ENCODE measurements around the gene DHRS3.

DHRS3 gene

GRCh38 chr1:12596007-12596821 is 21.8 kb downstream of the DHRS3 start:
- DNase-seq (ENCODE audit: low read depth): peak; percentile 98

- no peak for DNase-seq (ENCODE audit: low read depth)
Measured at GRCh38 chr1:12595757-12596006, 22.3 kb downstream of the DHRS3 start.

- no peak for DNase-seq (ENCODE audit: low read depth)
Measured at GRCh38 chr1:12594966-12595756, 22.8 kb downstream of the DHRS3 start.

DNA sequence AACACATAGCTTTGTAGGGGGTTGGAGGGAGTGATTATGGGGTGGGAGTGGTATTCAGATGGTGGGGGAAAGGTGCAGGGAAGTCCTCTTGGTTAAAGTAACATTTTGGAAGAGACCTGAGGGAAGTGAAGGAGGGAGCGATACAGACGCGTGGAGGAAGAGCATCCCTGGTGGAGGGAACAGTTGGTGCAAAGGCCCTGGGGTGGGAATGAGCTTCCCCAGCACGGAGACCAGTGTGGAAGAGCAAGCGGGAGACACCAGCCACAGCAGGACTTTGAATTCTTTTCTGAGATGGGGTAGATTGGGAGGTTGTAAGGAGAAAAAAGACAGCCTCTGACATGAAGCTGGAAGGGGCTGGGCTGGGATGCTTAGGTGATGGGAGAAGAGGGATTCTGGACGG is 23.5 kb downstream of the DHRS3 start:
- DNase-seq (ENCODE audit: low read depth): no peak

DNA sequence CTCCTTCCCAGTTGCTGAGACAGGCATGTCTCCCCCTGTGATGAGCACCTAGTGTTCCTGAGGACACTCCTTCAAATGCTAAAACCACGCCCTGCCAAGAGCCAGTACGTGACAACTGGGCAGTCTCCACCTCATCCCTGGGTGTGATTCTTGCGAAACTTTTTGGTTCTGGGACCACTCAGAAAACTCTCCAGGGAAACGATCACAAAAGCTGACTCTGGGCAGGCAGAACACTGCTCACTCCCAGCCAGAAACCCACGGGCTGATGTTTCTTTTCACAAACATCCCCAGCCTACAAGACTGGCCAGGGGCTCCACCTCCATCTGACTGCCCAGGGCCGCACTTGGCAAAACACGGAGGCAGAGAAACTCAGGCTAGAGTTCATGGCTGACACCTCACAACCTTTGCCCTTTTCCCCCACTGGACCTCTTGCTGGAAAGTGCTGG is 24.4 kb downstream of the DHRS3 start:
- DNase-seq (ENCODE audit: low read depth): peak; percentile 75

DNA sequence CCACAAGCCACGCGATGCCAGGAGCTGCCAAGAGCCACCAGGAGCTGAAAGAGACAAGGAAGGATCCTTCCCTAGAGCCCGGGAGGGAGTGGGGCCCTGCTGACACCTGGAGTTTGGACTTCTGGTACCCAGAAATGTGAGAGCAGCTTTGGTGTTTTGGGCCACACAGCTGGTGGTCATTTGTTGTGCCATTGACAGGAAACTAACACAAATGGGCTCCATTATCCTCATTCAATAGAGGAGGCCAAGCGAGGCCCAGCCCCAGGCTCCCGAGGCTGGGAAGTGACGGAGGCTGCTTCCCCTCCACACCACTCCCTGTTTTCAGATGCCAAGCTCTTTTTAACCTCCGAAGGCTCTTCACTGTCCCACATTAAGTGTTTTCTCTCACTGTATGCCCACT is 25.5 kb downstream of the DHRS3 start:
- DNase-seq (ENCODE audit: low read depth): no peak

GRCh38 chr1:12591267-12591938 is 26.6 kb downstream of the DHRS3 start:
- DNase-seq (ENCODE audit: low read depth): no peak

DNA sequence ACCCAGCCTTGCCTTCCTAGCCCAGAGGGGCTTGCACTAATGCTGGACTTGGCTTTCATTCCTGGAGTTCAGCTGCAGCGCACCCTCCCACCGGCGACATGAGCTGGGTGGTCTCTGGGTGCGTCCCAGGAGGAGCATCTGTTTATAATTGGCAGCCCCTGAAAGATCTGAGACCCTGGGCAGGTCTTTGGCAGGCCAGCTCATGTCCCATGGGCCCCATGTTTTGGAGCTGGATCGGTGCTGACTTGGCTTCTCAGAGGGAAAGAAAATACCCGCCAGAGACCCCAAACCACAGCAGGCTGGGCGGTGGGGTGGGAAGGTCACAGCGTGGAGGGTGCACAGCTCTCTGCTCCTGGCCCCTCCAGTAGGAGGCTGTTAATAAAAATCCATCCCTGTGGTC is 29.3 kb downstream of the DHRS3 start:
- DNase-seq (ENCODE audit: low read depth): no peak

GRCh38 chr1:12587981-12588640 is 29.9 kb downstream of the DHRS3 start:
- no peak for DNase-seq (ENCODE audit: low read depth)

DNA sequence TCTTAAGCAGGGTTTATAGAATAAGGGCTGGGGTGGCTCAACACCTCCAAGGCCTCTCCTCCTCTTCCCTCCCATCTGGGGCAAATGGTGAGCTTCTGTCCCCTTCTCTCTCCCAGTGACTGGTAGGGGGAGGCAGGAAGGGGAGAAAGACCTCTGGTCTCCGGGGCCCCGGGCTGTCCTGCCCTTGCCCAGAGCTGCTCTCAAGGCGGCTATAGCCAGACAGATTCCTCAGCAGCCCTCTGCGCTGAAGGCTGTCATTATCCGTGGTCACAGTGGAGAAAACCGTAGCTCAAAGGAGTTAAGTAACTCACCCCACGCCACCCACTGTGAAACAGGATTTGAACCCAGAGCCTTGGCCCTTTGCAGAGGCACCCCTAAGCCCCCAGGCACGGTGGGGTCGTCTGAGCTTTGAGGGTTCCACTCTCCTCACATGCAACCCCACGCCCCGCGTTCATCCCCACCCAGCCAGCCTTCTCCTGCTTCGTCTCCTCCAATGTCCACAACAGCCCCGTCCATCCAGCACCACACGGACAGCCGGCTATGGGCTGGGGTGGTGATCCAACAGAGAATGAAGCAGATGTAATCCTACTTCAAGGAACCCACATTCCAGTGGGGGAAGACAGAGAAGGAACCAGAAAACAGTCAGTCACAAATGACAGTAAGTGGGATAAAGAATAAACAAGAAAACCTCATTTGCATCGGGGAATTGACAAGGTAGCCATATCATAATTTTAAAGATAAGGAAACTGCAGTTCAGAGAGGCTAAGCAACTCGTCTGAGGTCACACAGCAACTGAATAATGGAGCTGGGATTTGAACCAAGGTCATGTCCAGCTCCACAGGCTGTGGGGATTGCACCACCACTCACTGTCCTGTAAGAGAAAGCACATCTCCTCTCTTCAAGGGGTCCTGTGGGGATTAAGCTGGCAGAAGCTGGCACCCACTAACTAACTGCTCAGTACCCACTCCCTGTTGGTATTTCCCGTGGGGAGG is 31.8 kb downstream of the DHRS3 start:
- DNase-seq (ENCODE audit: low read depth): no peak

DNA sequence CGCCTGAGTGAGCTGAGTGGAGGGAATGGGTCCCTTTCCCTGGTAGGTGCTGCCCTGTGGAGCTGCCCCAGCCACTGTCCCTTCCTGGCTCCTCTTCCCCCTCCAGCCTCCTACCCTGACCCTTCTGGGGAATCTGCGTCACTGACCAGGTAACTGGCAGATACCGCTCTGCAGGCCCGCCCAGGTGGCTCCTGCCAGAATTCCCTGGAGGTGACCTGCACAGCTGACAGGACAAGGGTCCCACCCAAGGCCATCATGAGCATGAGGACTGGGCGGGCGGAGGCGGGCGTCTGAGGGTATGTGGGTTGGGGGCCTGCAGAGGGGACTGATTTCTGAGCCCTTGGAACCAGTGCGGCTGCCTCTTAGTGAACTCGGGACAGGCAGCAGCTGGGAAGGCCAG is 32.5 kb downstream of the DHRS3 start:
- no peak for DNase-seq (ENCODE audit: low read depth)

DNA sequence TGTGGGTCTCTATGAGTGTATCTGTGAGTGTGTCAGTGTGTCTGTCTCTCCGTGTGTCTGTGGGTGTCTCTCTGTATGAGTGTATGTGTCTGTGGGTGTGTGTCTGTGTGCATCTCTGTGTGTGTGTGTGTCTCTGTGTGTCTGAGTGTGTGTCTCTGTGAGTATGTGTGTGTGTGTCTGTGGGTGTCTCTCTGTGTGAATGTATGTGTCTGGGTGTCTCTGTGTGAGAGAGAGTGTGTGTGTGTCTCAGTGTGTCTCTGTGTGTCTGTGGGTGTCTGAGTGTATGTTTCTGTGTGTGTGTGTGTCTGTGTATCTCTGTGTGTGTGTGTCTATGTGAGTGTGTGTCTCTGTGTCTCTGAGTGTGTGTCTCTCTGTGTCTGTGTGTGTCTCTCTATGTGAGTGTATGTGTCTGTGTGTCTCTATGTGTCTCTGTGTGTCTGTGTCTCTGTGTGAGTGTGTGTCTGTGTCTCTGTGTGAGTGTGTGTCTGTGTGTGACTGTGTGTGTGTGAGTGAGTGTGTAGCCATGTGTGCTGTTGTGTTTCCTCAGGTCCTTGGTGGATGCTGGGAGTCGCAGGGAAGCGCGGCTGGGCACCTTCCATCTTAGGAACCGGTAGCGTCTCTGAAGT is 33.0 kb downstream of the DHRS3 start:
- no peak for DNase-seq (ENCODE audit: low read depth)

GRCh38 chr1:12583484-12583883 is 34.5 kb downstream of the DHRS3 start:
- DNase-seq (ENCODE audit: low read depth): no peak

DNA sequence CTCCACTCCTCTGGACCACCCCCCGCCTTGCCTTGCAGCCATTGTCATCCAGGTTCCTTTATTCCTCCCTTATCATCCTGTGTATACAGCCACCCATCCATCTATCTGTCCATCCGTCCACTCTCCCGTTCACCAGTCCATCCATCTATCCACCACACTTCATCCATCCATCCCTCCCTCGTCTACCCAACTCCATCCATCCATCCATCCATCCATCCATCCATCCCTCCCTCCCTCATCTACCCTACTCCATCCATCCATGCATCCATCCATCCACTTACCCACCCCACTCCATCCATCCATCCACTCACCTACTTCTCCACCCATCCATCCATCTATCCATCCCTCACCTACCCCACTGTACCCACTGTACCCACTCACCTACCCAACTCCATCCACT is 35.4 kb downstream of the DHRS3 start:
- DNase-seq (ENCODE audit: low read depth): no peak

DNA sequence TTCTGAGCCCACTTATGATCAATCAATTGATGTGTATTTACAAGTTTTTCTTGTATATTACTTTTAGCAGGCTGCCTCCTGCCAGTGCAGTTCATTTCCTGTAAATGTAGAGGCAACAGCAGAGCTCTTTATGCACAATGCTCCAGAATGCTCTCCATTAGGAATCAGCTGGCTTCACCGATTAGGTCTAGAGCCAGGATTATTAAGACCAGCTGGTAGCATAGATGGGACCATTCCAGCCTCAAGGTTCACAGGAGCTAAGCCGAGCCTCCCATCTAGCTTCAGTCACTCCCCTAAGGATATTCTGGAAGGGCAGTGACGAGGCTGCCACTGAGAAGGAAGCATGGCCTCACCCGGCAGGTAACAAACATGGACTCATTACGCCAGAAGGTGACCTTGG is 36.8 kb downstream of the DHRS3 start:
- DNase-seq (ENCODE audit: low read depth): no peak

DNA sequence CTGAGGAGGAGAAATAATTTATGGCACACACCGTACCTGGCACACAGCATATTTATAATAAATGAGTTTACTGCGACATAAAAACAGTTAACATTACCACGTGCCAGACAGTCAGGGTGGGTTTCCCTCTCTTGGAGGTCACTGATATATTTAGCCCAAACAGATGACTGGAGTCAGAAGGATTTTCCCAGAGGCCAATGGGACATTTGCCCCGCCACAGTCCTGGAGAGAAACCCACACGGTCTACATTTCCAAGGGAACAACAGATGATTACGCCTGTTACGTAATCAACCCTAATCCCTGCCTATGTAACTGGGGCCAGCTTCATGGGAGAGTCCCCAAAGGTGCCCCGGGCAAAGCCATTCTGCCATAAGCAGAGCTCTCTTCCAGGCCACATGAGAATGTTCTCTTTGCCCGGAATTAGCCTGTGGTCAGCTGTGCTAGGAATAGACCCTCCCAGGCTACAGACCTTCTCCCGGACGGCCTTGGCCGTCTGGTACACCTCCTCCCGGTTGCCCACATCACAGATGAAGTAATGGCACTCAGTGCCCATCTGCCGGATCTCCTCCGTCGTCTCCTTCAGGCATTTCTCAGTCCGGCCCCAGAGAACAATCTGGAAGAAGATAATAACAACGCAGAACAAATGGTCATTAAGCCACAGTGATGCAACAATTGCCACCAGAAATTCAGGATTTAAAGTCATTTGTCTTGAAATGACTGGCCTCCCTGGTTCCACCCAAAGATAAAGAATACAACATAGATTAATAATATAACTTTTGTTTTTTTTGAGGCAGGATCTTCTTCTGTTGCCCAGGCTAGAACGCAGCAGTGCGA is 37.7 kb downstream of the DHRS3 start:
- DNase-seq (ENCODE audit: low read depth): peak; percentile 79

DNA sequence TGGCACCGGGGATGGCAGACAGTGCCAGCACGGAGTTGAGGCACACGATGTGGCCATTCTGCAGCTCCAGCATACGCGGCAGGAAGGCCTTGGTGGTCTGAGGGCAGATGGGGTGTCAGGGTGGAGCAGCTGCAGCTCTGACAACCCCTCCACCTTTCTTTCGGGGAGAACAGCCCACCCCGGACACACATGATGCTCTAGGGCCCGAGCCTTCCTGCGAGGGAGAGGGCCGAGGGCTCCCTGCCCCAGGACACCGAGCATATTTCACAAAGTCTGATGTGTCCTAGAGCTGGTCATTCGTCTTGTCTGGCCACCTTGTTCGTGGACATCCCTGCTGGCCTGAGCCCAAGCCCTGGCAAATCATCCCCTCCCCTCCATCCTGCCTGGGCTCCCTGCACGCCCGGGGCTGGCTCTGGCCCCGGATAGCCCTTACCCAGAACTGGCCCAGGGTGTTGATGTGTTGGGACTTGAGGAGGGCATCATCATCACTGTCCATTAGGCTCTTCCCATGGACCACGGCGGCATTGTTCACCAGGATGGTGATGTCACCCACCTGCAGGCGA is 39.1 kb downstream of the DHRS3 start:
- no peak for DNase-seq (ENCODE audit: low read depth)

- no peak for DNase-seq (ENCODE audit: low read depth)
Measured at GRCh38 chr1:12577020-12577419, 41.0 kb downstream of the DHRS3 start.

DNA sequence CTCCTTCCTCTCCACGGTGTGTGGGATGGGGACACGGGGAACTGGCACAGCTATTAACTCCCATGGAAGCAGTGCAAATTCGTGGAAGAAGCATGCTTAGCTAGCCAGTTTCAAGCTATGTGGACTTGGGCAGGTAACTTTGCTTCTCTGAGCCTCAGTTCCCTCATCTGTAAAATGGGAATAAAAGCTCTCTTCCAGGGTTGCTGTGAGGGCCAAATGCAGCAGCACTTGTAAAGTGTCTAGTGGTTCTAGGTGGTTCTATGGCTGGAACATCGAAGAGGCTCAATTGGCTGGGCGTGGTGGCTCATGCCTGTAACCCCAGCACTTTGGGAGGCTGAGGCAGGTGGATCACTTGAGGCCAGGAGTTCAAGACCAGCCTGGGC is 43.3 kb downstream of the DHRS3 start:
- DNase-seq (ENCODE audit: low read depth): no peak

All from GM04503 (cell line).